GM21723 (cell line): ENCODE data around the gene SMIM23.
"Not testable (repeated sequence)": the region's sequence is repeated elsewhere in the genome, so short reads cannot be mapped to it uniquely, and the experiment has no call there.

ENCODE experiments used
- ATAC-seq: cut with Tn5 transposase; IDR thresholded peaks from one replicate; pipeline ENCODE4 v1.9.1; 2021; ENCODE audit warnings: mild to moderate bottlenecking, moderate library complexity; ENCODE audit not compliant: unreplicated experiment

The SMIM23 gene

DNA sequence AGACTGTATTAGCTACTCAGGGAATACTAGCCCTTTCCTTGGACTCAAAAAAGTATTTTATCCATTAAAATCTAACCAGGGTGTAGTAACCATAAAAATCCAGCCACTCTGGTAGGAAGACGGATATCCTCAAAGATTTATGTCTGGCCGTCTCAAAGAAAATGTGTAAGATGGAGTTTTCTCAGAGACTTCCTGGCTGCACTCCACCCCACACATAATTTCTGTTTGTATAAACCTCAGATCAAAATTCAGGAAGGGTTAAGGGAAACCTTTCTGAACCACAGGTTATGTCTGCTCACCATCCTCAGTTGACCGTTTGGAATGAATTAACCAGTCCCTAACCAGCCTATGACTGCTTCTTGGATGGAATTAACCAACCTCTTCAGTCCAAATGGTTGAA, 13.8 kb upstream of the SMIM23 start:
- ATAC-seq: no peak

DNA sequence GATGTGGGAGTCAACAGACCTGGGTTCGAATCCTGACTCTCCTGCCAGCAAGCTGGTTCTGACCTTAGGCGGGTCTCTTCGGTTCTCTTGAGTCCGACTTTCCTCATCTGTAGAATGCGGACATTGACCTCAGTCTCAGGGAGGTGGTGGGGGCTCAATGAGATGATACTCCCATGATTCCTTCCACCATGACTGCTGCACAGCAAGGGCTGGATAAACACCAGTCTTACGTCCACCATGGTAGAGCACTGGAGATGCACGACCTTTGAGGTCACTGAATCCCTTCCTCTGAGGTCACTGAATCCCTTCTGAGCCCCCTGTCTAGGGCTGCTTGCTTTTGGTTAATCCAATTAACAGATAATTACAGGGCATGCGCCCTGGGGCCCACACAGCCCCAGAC, 12.5 kb upstream of the SMIM23 start:
- no peak for ATAC-seq

DNA sequence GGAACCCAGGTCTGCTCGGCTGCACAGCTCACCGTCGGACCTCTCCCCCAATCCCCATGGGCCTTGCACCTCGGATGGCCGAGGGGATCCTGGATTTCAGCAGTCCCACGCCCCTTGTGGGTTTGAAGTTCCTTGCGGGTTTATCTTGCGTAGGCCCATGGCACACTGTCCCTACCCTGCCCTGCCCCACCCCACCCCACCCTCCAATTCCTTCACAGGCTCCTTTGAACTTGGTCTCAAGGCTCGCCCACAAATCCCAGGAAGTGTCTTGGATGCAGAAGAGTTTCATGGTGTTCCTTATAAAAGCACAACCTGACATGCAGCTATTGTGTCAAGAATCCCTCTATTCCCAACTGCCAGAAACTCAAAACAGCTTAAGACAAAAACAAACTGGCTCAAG, 11.2 kb upstream of the SMIM23 start:
- ATAC-seq: no peak

DNA sequence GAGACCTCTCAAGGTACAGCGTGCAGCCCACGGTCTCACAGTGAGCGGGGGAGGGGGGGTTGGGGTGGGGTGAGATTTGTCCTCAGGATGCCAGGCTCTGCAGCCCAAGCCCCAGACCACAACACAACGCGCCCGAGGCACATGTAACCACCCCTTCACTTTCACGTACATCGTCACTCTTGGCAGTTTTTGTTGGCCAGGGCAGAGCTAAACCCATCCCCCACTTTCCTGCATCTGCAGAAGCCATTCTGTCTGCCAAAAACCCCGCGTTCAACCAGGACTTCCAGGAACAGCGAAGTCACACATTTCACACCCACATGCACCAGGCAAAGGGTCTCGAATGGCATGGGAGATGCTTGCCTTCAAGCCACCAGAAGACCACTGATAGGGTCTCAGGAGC, 9.4 kb upstream of the SMIM23 start:
- no peak for ATAC-seq

DNA sequence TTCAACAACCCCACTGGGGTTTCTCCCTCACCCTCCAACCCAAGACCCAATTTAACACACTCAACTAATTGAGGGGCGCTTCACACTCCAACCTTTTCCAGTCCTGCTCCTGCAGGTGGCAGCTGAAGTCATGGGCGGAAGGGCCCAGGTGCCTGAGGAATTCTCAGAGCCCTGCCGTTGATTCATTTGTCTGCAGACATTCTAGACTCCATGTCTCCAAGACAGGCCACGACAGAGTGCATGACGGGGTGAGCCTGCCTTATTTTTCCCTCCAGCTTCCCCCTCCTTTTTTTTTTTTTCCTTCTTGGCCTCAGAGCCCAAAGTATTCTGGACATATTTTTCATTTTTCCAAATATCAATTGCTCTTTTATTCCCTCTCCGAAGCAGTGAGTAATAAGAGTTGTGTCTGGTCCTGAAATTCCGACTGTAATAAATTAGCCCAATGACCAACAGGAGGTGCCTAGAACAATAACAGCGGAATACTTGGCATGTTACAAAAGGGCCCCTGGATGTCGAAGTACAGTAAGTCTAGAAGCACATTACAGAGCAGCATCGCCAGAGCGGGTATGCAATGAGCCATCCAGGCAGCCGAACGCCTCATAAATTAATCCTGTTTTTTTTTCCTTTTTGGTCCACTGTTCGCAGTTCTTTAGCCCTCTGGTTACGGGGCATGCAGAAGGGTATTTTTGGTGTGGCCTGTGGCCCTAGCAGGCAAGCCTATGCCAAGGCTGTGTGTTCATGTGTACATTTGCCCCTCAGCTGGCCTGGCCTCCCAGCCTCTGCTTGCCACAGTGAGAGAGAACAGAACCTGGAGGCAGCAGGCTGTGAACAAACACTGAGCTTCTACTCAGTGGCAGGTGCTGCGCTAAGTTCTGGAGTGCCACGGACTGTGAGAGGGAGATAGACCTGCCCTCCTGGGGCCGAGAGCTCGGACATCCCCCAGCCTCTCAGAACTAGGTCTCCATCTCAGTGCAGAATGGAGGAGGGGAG, 8.6 kb upstream of the SMIM23 start:
- no peak for ATAC-seq

DNA sequence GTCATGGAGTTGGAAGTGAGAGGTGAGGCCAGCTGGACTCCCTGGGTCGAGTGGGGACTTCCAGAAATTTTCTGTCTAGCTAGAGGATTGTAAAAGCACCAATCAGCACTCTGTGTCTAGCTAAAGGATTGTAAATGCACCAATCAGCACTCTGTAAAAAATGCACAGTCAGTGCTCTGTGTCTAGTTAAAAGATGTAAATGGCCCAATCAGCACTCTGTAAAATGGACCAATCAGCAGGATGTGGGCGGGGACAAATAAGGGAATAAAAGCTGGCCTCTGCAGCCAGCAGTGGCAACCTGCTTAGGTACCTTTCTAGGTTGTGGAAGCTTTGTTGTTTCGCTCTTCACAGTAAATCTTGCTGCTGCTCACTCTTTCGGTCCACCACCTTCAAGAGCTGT, 3.9 kb upstream of the SMIM23 start:
- not testable (repeated sequence) for ATAC-seq

DNA sequence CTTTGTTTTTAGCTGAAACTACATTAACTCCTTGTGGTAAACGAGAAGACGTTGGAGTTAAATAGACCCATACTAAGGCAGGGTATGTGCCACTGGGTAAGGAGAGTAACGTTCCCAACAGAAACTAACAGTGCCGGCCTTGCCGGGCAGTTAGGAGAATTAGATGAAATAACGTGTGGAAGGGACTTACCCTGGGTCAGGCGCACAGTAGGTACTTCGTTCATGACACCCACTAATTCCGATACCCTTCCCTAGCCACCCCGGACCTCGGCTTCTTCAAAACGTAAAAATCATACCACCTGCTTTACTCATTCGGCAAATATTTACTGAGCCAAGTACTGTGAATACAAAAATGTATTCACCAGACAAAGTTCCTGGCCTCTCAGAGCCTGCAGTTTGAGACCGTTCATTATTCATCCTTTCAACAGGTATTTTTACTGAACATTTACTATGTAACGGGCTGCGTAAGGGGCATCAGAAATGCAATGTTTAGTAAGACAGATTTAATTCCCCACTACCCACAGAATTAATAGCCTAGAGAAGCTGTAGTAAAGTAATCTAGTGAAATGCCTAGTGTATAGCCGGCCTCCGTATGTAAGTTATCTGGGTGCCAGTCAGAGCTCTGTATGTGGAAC, 3.2 kb upstream of the SMIM23 start:
- ATAC-seq: no peak

DNA sequence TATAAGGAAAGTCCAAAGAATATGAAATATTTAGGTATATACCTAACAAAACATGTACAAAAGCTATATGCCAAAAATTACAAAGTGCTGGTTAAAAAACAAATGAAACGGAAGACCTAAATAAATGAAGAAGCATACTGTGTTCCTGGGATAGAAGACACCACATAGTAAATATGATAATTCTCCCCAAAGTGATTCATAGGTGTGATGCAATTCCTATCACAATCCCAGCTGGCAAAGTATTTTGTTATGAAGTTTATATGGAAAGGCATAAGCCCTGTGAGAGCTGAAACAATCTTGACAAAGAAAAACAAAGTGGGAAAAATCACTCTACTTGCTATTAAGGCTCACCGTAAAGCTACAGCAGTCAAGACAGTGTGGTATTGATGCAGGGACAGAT, 2.6 kb upstream of the SMIM23 start:
- no peak for ATAC-seq

DNA sequence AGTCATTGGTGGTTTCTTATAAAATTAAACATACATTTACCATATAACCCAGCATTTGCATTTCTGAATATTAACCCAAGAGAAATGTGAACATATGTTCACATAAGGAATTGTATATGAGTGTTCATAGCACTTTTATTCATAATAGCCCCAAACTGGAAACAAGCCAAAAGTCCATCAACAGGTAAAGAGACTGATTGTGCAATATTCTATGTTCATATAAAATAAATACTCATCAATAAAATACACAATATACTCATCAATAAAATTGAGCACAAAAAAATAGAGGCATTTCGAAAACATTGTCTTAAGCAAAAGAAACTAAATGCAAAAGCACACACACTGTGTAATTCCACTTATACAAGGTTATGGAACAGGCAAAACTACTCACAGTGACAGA, 3.7 kb downstream of the SMIM23 start:
- no peak for ATAC-seq

DNA sequence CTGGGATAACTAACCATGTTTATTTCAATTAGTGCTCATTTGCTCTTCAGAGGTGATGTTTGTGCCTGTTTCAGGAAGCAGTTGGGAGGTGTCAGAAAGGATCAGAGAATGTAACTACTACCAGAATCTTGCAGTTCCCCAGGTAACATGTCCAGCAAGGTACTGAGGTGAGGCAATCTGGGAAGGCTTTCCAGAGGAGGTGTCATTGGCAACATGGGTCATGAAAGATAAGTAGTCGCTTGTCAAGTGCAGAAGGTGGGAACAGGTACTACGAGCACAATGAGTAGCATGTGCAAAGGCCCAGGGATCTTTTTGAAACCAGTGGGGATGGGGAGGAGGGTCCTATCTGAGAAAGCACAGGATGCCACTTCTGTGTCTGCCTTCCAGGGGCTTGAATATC, 4.8 kb downstream of the SMIM23 start:
- ATAC-seq: no peak

DNA sequence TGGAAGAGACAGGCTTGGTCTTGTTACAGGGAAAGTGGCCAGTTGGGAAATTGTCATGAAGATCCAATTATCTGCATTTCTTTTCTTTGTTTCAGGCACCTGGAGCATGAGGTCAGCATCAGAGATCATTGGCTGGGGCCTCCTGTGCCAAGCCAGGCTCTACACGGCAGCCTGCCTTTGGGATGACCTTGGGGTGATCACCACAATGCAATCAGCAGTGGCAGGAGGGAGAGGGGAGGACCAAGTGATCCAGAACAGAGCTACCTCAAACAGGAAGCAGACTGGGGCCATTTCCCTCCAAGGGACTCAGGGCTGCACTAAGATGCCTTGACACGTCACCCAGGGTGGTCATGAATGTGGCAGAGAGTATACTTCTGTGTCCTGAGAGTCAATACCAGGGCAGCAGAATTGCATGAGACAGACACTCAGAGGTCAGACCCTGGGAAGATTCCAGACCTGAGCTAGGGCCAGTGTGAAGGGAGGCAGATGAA, 8.9 kb downstream of the SMIM23 start:
- ATAC-seq: no peak

DNA sequence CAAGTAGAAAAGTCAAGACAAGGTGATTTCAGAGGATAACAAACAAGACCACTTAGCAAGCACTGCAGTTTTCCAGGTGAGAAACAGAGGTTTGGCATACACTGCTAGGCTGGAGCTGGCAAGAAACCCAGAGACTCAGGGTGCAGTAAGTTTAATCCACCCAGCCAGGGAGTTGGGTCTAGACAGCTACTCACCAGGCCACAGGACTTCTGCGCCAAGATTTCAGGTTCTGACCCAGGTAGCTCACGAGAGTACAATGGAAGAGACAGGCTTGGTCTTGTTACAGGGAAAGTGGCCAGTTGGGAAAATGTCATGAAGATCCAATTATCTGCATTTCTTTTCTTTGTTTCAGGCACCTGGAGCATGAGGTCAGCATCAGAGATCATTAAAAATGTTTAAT, 9.8 kb downstream of the SMIM23 start:
- ATAC-seq: no peak

DNA sequence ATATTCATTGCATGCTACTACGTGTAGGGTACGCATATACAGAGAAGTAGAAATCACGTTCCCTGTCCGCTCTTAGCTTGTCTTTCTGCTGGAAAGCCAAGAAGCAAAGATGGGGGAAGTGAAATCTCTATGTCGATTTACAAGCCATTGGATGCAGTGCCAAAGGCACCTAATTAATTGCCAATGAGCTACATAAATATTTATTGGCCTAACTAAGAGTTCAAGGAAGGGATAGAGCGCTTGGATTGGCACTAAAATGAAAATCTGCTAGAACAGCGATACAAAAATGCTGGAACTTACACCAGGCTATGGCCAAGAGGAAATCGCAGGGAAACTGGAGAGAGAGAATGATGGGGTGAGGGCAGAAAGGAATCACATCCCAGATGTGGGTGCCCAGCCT, 10.8 kb downstream of the SMIM23 start:
- no peak for ATAC-seq

DNA sequence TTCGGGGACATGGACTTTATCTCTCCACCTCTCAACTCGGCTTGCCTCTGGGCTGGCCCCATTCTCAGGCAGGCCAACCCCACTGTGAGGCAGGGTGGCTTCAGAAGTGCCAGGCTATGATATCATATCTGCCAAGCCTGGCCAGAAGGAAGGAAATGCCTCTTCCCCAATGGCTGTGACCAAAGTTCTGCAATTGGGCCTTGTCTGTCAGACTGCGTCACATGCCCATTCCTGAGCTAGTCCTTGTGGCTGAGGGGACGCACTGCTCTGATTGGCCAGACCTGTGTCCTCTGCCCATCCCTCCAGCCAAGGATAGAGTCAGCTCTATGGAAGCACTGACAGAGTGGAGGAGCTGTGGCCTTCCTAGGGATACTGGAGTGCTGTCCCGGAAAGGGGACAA, 11.9 kb downstream of the SMIM23 start:
- ATAC-seq: no peak

DNA sequence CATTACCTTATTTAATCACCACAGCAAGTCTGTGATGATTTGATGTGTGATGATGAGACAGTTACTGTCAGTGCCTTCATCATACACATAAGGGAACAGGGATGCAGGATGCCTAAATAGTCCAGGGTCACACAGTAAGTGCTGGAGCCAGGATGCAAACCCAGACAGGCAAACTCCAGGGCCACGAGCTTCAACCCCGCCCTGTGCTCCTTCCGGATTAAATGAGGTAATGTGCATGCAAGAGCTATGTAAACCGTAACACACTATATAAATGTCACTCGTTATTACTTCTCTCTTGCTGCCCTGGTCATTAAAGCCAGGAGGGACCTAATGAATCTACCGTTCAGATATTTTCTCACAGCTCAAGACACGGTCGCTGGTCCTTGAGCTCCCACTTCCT, 12.8 kb downstream of the SMIM23 start:
- ATAC-seq: no peak

DNA sequence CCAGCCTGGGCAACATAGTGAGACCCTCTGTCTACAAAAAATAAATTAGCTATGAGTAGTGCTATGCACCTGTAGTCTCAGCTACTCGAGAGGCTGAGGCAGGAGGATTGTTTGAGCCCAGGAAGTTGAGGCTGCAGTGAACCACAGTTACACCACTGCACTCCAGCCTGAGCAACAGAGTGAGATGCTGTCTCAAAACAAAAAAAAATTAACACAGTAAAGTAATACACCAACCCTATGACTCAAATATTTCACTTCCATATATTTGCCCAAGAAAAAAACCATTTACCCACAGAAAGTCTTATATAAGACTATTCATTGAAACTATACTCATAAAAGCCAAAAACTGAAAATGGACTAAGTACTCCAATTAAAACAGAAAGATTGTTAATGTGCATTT, 16.2 kb downstream of the SMIM23 start:
- ATAC-seq: no peak

DNA sequence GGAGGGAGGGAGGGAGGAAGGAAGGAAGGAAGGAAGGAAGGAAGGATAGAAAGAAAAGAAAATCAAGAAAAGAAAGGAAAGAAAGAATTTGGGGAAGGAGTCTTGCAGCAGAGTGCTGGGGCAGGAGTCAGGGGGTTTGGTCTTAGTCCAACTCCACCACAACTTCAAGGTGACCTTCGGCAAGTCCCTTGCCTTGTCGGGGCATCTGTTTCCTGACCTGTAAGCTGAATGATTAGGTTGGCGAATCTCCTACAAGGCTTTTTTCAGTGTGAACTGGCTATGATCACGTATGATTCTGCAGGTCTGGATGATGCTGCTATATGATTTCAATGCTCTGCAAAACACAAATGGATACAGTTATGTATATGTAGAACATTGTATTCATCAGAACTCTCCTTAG, 20.1 kb downstream of the SMIM23 start:
- no peak for ATAC-seq

DNA sequence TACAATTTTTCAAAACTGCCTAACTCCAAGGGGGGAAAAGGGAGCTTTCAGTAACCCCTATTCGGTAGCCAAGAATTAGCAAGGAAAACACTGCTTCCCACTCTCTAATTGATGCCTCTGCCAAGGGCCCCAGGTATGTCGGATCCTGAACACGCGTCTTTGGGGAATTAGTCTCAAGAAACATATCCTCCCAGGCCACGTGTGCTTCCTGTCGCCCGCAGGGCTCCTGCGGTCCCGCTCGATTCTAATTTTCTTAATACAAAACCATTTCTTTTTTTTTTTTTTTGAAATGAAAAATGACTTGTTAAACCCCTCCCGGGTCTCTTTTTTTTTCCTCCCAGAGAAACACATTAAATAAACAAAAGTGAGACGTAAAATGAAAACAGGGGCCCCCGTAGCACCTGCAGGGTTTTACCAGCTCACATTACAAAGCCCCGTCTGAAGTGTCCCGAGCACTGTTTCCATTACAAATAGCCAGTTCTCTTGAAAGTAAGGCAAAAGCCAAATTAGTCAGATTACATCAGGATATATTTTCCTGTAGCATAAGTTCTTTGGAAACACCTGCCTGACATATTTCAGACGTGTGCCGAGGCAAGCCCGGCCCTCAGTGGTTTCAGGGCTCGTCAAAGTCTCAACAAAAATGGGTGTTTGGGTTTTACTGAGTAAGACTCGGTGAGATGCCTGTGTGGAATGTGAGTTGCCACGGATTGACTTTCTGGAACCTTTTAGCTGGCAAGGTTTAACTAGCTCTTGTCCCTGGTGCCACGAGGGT, 21.5 kb downstream of the SMIM23 start:
- no peak for ATAC-seq

DNA sequence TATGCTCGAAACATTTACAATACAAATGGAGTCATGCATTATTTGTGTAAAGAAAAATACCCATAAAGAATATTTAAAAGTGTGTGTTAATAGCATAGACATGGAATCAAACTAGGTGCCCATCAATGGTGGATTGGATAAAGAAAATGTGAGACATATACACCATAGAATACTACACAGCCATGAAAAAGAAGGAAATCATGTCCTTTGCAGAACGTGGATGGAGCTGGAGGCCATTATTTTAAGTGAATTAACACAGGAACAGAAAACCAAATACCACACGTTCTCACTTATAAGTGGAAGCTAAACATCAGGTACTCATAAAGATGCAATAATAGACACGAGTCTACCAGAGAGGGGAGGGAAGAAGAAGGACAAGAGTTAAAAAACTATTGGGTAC, 22.8 kb downstream of the SMIM23 start:
- ATAC-seq: no peak

DNA sequence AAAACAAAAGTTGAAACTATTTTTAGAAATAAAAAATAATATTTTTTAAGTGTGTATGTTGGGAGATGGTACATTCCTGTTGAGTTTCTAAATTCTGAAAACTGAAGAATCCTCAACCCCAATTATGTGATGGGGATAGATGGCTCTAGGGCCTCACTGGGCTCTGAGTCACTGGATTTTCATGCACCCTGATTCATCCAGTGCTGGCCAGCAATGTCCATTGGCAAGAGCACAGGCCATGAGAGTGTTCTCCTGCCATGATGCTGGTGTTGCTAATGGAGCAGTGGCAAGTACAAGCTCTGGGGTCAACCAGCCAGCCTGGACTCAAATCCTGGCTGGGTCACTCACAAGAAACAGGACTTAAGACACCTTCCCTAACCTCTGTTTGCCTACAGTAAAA, 23.3 kb downstream of the SMIM23 start:
- ATAC-seq: no peak

DNA sequence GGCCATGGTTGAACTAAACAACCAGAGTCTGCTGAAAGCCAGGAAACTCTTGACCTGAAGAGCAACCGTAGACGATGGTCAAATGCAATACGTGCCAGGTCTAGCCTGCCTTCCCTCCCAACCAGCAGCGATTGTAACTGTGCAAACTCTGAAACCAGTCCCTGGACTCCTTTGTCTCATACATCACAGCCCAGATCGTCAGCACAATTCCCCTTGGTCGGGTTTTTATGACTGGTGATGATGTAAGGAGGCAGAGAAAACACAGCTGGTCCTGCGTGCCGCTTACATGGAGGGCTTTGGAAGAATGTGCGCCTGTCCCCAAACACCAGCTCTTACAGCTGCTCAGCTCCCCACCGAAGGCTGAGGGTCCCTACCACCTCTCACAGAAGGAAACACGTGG, 24.6 kb downstream of the SMIM23 start:
- no peak for ATAC-seq

DNA sequence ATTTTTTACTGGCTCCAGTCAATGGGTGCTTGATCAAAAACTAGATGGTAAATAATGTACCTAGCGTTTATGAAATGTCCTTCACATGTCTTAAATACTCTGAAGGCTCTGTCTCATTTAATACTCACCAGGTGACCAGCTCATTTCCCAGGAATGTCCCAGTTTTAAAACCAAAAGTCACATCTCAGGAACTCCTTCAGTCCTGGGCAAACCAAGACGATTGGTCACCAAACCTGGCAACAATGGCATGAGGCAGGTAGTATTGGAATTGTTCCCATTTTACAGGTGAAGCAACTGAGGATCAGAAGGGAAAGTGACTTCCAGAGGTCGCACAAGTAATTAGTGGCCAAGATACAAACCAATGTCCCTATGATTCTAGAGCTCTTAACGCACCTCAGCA, 27.7 kb downstream of the SMIM23 start:
- ATAC-seq: no peak
